Fibroblast of lung (primary cell): ENCODE results near the gene HMGN4. TPM values are rescaled to one million over a fixed set of nuclear protein-coding genes. Genes with fewer than 3 reads are reported as not detected.

Experiments used
- DNase-seq, 2 donors: peaks; one replicate each; pipeline versions ENCODE4 v3.0.0 to v3.0.0-alpha.2; 2010; ENCODE audit warnings: low read depth in 2 of 2
- H2AFZ ChIP-seq: 2 replicates; pipeline ENCODE4 v1.5.1; 2012; ENCODE audit warnings: low read length, control low read depth, inconsistent platforms
- H3K27ac ChIP-seq: 2 replicates; pipeline ENCODE4 v1.5.1; 2011; ENCODE audit warnings: low read length, control low read depth; ENCODE audit not compliant: insufficient read depth
- H3K27me3 ChIP-seq: 2 replicates; pipeline ENCODE4 v1.5.1; 2011; ENCODE audit warnings: mild to moderate bottlenecking, low read length; ENCODE audit not compliant: control insufficient read depth, insufficient read depth
- H3K36me3 ChIP-seq: 2 replicates; pipeline ENCODE4 v1.5.1; 2011; ENCODE audit warnings: low read length; ENCODE audit not compliant: control insufficient read depth, insufficient read depth
- H3K4me1 ChIP-seq: 2 replicates; pipeline ENCODE4 v1.5.1; 2011; ENCODE audit warnings: low read length; ENCODE audit not compliant: control insufficient read depth, insufficient read depth; ENCODE audit errors: extremely low read depth
- H3K4me2 ChIP-seq: 2 replicates; pipeline ENCODE4 v1.5.1; 2011; ENCODE audit warnings: low read length, control low read depth; ENCODE audit not compliant: insufficient read depth; ENCODE audit errors: extremely low read depth
- H3K4me3 ChIP-seq, 4 experiments: fragments of 200-600 bp in 1 of 4; sonication (generic) in 1 of 4; replicated peaks in 1 of 4; 2 replicates each; pipeline ENCODE4 v1.5.1; 2011 to 2016; ENCODE audit warnings: low read length in 4 of 4, low read depth in 3 of 4, mild to moderate bottlenecking in 3 of 4, control low read depth in 2 of 4, inconsistent platforms in 1 of 4, mixed read lengths in 1 of 4; ENCODE audit not compliant: insufficient read depth in 1 of 4; ENCODE audit errors: control extremely low read depth in 1 of 4
- H3K79me2 ChIP-seq: 2 replicates; pipeline ENCODE4 v1.5.1; 2012; ENCODE audit warnings: mild to moderate bottlenecking, low read length, inconsistent platforms; ENCODE audit not compliant: control insufficient read depth, insufficient read depth
- H3K9ac ChIP-seq: 2 replicates; pipeline ENCODE4 v1.5.1; 2011; ENCODE audit warnings: mild to moderate bottlenecking, low read length, control low read depth; ENCODE audit not compliant: insufficient read depth
- H3K9me3 ChIP-seq: 2 replicates; pipeline ENCODE4 v1.5.1; 2012; ENCODE audit warnings: low read depth, low read length; ENCODE audit not compliant: control insufficient read depth, insufficient read depth
- H4K20me1 ChIP-seq: 2 replicates; pipeline ENCODE4 v1.5.1; 2011; ENCODE audit warnings: low read length; ENCODE audit not compliant: control insufficient read depth, insufficient read depth; ENCODE audit errors: extremely low read depth
- EZH2 ChIP-seq: IDR thresholded peaks from 2 replicates; pipeline ENCODE4 v1.5.1; 2012; ENCODE audit warnings: low read length, control low read depth, mild to moderate bottlenecking; ENCODE audit errors: missing control alignments
- polyA plus RNA-seq, 2 donors: library from polyadenylated mRNA; depleted of rRNA in 1 of 2; stranded (reverse) in 1 of 2; unstranded in 1 of 2; fragments of >200 nt; gene quantifications; 2 replicates each; pipeline ENCODE4 v1.2.1, GENCODE V29; 2011 to 2012; ENCODE audit warnings: missing spikeins in 1 of 2
- total RNA-seq: library from RNA; depleted of rRNA; stranded (reverse); fragments of >200 nt; gene quantifications from 2 replicates; pipeline ENCODE4 v1.2.1, GENCODE V29; 2014
- TF ChIP-seq, protein P1 (sequence below), 2 donors: IDR thresholded peaks in 1 of 2; conservative IDR thresholded peaks in 1 of 2; 1 replicate in 1 of 2; 2 replicates in 1 of 2; pipeline ENCODE4 v1.5.1; 2011 to 2012; ENCODE audit warnings: low read length in 2 of 2, control low read depth in 1 of 2, inconsistent platforms in 1 of 2, low read depth in 1 of 2, mild to moderate bottlenecking in 1 of 2

Gene HMGN4
- total and polyA plus RNA-seq, 2 donors (not counting 1 experiment from before 2014, with no cell fraction given), result 74.9 to 111 TPM

GRCh38 chr6:26550250-26550993 is 12.3 kb downstream of the HMGN4 start:
- Histone ChIP-seq H3K9me3 (no peaks in the 10 kb centered on the region), H3K79me2 (no peaks in the 10 kb centered on the region), H2AFZ (peak overlapping the region; percentile 81), H3K27ac (peak overlapping the region; percentile 10), H3K4me3 (peak overlapping the region; percentile 54 to 61 (median 58)), H3K4me2 (peak overlapping the region; percentile 49), H3K36me3 (peaks cover 3% of the 10 kb centered on the region), H3K9ac (peak overlapping the region; percentile 22), H4K20me1 (no peaks in the 10 kb centered on the region), H3K4me1 (no peaks in the 10 kb centered on the region), H3K27me3 (no peaks in the 10 kb centered on the region)
- no peak for TF ChIP-seq EZH2
- TF ChIP-seq, protein P1, sequence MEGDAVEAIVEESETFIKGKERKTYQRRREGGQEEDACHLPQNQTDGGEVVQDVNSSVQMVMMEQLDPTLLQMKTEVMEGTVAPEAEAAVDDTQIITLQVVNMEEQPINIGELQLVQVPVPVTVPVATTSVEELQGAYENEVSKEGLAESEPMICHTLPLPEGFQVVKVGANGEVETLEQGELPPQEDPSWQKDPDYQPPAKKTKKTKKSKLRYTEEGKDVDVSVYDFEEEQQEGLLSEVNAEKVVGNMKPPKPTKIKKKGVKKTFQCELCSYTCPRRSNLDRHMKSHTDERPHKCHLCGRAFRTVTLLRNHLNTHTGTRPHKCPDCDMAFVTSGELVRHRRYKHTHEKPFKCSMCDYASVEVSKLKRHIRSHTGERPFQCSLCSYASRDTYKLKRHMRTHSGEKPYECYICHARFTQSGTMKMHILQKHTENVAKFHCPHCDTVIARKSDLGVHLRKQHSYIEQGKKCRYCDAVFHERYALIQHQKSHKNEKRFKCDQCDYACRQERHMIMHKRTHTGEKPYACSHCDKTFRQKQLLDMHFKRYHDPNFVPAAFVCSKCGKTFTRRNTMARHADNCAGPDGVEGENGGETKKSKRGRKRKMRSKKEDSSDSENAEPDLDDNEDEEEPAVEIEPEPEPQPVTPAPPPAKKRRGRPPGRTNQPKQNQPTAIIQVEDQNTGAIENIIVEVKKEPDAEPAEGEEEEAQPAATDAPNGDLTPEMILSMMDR (conservative IDR thresholded peaks at IDR 0.05 in 1 of 2, IDR thresholded peaks at IDR 0.05 in 1 of 2; ENCODE audit: low read depth in 1 of 2, low read length in 2 of 2), result peak in 1 of 2 donors; percentile 8
- DNase-seq, result peak; percentile 45 to 58

- Histone ChIP-seq H3K4me2 (no peak overlapping the region), H3K9me3 (no peaks in the 10 kb centered on the region), H3K27ac (no peak overlapping the region), H4K20me1 (no peaks in the 10 kb centered on the region), H3K36me3 (no peaks in the 10 kb centered on the region), H2AFZ (no peak overlapping the region), H3K79me2 (no peaks in the 10 kb centered on the region), H3K27me3 (no peaks in the 10 kb centered on the region), H3K9ac (no peak overlapping the region), H3K4me3 (no peak overlapping the region), H3K4me1 (no peaks in the 10 kb centered on the region)
- TF ChIP-seq EZH2, result no peak
- TF ChIP-seq, protein P1 (conservative IDR thresholded peaks at IDR 0.05 in 1 of 2, IDR thresholded peaks at IDR 0.05 in 1 of 2; ENCODE audit: low read depth in 1 of 2, low read length in 2 of 2), result no peak
- no peak for DNase-seq
Observed at GRCh38 chr6:26552205-26552604, 14.0 kb downstream of the HMGN4 start.

DNA sequence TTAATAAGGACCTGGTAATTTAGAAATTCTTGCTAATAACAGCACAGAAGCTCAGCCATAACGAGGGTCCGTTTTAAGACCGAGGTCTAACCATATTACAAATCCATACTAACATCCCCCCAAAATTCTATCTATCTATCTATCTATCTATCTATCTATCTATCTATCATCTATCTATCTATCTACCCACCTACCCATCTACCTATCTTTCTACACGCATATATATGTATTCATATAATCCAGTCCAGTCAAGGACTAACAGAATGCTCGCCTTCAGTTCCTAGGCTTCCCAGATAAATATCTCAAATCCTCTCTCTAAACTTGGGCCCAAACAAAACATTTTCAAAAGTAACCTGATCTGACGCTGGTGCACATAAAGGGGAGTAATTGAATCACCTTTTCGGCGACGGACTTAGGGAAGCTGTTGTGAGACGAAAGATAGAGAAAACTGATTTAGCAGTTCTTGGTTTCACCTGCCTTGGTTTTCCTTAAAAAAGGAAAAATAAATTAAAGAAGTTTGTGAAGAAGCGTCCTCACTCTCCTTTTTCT is 14.5 kb downstream of the HMGN4 start:
- H3K36me3 ChIP-seq, result no peaks in the 10 kb centered on the region
- no peaks in the 10 kb centered on the region for H3K27me3 ChIP-seq
- H3K9ac ChIP-seq, result no peak overlapping the region
- H3K4me1 ChIP-seq, result no peaks in the 10 kb centered on the region
- H3K9me3 ChIP-seq, result no peaks in the 10 kb centered on the region
- H2AFZ ChIP-seq, result no peak overlapping the region
- DNase-seq, result no peak
- H3K27ac ChIP-seq, result no peak overlapping the region
- no peaks in the 10 kb centered on the region for H3K79me2 ChIP-seq
- H4K20me1 ChIP-seq, result no peaks in the 10 kb centered on the region
- H3K4me3 ChIP-seq, result peak overlapping the region; percentile 37 to 82 (median 52)
- TF ChIP-seq, protein P1 (conservative IDR thresholded peaks at IDR 0.05 in 1 of 2, IDR thresholded peaks at IDR 0.05 in 1 of 2; ENCODE audit: low read depth in 1 of 2, low read length in 2 of 2), result no peak
- no peak for TF ChIP-seq EZH2
- H3K4me2 ChIP-seq, result peak overlapping the region; percentile 63
